CD4-positive, alpha-beta T cell treated with Interleukin-6 at 100 ng/mL for 8 hours (primary cell): Measurements from ENCODE around the gene MUC5AC.

Experiments
- DNase-seq: peaks from one replicate; pipeline ENCODE4 v3.0.0-alpha.2; 2020; ENCODE audit warnings: mixed read lengths, low spot score

The MUC5AC gene

GRCh38 chr11:1197431-1197885 is 39.7 kb downstream of the MUC5AC start:
- DNase-seq, result no peak

GRCh38 chr11:1197886-1198560 is 40.3 kb downstream of the MUC5AC start:
- DNase-seq, result no peak

- no peak for DNase-seq
These were observed 40.9 kb downstream of the MUC5AC start for GRCh38 chr11:1198561-1199240.

GRCh38 chr11:1199241-1199750 is 41.5 kb downstream of the MUC5AC start:
- DNase-seq, result no peak

GRCh38 chr11:1199751-1200610 is 42.2 kb downstream of the MUC5AC start:
- no peak for DNase-seq

GRCh38 chr11:1200611-1201191 is 42.9 kb downstream of the MUC5AC start:
- no peak for DNase-seq

- DNase-seq, result no peak
These were observed 43.8 kb downstream of the MUC5AC start for GRCh38 chr11:1201395-1202153.

- no peak for DNase-seq
These were observed 44.5 kb downstream of the MUC5AC start for GRCh38 chr11:1202154-1202775.

GRCh38 chr11:1202776-1203504 is 45.2 kb downstream of the MUC5AC start:
- peak; percentile 42 for DNase-seq

- DNase-seq, result no peak
These were observed 45.9 kb downstream of the MUC5AC start for GRCh38 chr11:1203505-1204271.

- DNase-seq, result no peak
These were observed 46.8 kb downstream of the MUC5AC start for GRCh38 chr11:1204381-1205101.

GRCh38 chr11:1205121-1205986 is 47.6 kb downstream of the MUC5AC start:
- DNase-seq, result no peak

- no peak for DNase-seq
These were observed 48.2 kb downstream of the MUC5AC start for GRCh38 chr11:1205987-1206331.

- no peak for DNase-seq
These were observed 48.9 kb downstream of the MUC5AC start for GRCh38 chr11:1206391-1207271.

GRCh38 chr11:1207401-1208143 is 49.8 kb downstream of the MUC5AC start:
- no peak for DNase-seq

GRCh38 chr11:1208144-1208393 is 50.3 kb downstream of the MUC5AC start:
- DNase-seq, result no peak
